HepG2 (cell line): ENCODE measurements around the gene CAPS. TPM values are rescaled to one million over a fixed set of nuclear protein-coding genes. Genes with fewer than 3 reads are reported as not detected.

ENCODE experiments used
- ARID2 ChIP-seq: sonication (generic); formaldehyde crosslinking; IDR thresholded peaks from 2 replicates; pipeline ENCODE4 v1.8.1; 2022; ENCODE audit warnings: mild to moderate bottlenecking, missing genetic modification reagents, borderline replicate concordance
- DRAP1 ChIP-seq: IDR thresholded peaks from 2 replicates; pipeline ENCODE4 v1.6.1; 2016; ENCODE audit warnings: missing genetic modification reagents, missing compliant biosample characterization
- HMGXB3 ChIP-seq: sonication (generic); formaldehyde crosslinking; IDR thresholded peaks from 2 replicates; pipeline ENCODE4 v1.4.0; 2020; ENCODE audit warnings: missing genetic modification reagents, borderline replicate concordance
- IRF2 ChIP-seq: IDR thresholded peaks from 2 replicates; pipeline ENCODE4 v1.6.1; 2018; ENCODE audit warnings: missing genetic modification reagents, missing compliant biosample characterization
- KLF12 ChIP-seq: sonication (generic); formaldehyde crosslinking; IDR thresholded peaks from 2 replicates; pipeline ENCODE4 v1.4.0; 2020; ENCODE audit warnings: missing genetic modification reagents, borderline replicate concordance
- MED1 ChIP-seq: sonication (generic); formaldehyde crosslinking; IDR thresholded peaks from 2 replicates; pipeline ENCODE4 v1.4.0; 2020; ENCODE audit warnings: missing genetic modification reagents
- NFKBIZ ChIP-seq: IDR thresholded peaks from 2 replicates; pipeline ENCODE4 v1.6.1; 2018; ENCODE audit warnings: missing genetic modification reagents, missing compliant biosample characterization
- NR2F1 ChIP-seq, 2 experiments: fragments of 450-650 bp in 1 of 2; formaldehyde crosslinking in 1 of 2; IDR thresholded peaks; 2 replicates each; pipeline versions ENCODE4 v1.5.0 to v1.6.1; 2016 to 2020; ENCODE audit warnings: mild to moderate bottlenecking in 1 of 2, missing compliant biosample characterization in 1 of 2, missing genetic modification reagents in 1 of 2, moderate library complexity in 1 of 2
- SMC3 ChIP-seq: IDR thresholded peaks from 2 replicates; pipeline ENCODE4 v1.6.1; 2011; ENCODE audit warnings: low read length, improper control_type of control experiment
- YEATS4 ChIP-seq: sonication (generic); formaldehyde crosslinking; IDR thresholded peaks from 2 replicates; pipeline ENCODE4 v1.4.0; 2020; ENCODE audit warnings: missing genetic modification reagents, borderline replicate concordance
- ZBTB40 ChIP-seq, 2 experiments: fragments of 450-650 bp in 1 of 2; sonication (generic) in 1 of 2; formaldehyde crosslinking in 1 of 2; IDR thresholded peaks; 2 replicates each; pipeline versions ENCODE4 v1.6.1 to v1.8.0; 2016 to 2022; ENCODE audit warnings: antibody characterized with exemption in 1 of 2, mild to moderate bottlenecking in 1 of 2, missing genetic modification reagents in 1 of 2
- ZFAT ChIP-seq: sonication (generic); formaldehyde crosslinking; conservative IDR thresholded peaks from 2 replicates; pipeline ENCODE4 v1.8.1; 2023; ENCODE audit warnings: missing genetic modification reagents, inconsistent platforms
- ZNF230 ChIP-seq: sonication (generic); formaldehyde crosslinking; IDR thresholded peaks from 2 replicates; pipeline ENCODE4 v1.4.0; 2020; ENCODE audit warnings: mild to moderate bottlenecking, missing genetic modification reagents
- ZNF607 ChIP-seq: sonication (generic); formaldehyde crosslinking; IDR thresholded peaks from 2 replicates; pipeline ENCODE4 v1.5.1; 2020; ENCODE audit warnings: missing genetic modification reagents, mild to moderate bottlenecking, borderline replicate concordance
- ZNF749 ChIP-seq: sonication (generic); formaldehyde crosslinking; IDR thresholded peaks from 2 replicates; pipeline ENCODE4 v1.8.0; 2022; ENCODE audit warnings: mild to moderate bottlenecking, missing genetic modification reagents, moderate library complexity, borderline replicate concordance
- polyA plus RNA-seq, 8 experiments: library from polyadenylated mRNA; depleted of rRNA in 3 of 8; stranded (reverse) in 7 of 8; unstranded in 1 of 8; fragments of >200 nt; fragmentation: Illumina TruSeq in 4 of 8; extraction: Trizol in 4 of 8; gene quantifications; 2 replicates each; pipeline versions ENCODE4 v1.2.1 to v1.2.3, GENCODE V29; 2011 to 2016; ENCODE audit warnings: low read depth in 4 of 8, missing spikeins in 1 of 8, mixed read lengths in 1 of 8; ENCODE audit not compliant: insufficient read depth in 1 of 8
- total RNA-seq, 5 experiments: library from RNA; depleted of rRNA; stranded (reverse); fragments of >200 nt; fragmentation: Illumina TruSeq; extraction: Trizol; gene quantifications; 2 replicates each; pipeline ENCODE4 v1.2.3, GENCODE V29; 2016; ENCODE audit warnings: low read depth in 1 of 5

The CAPS gene
- total and polyA plus RNA-seq, 2 of the 13 experiments (the other 11 are each of a cell fraction or from before 2014, with no cell fraction given) = 3.1 TPM

- TF ChIP-seq ZBTB40 (IDR thresholded peaks at IDR 0.05) (no peak), ZBTB40 (CRISPR knock-in tag; IDR thresholded peaks at IDR 0.05) (peak; percentile 71), ARID2 (CRISPR knock-in tag) (peak; percentile 72; the same call in 1 of the 2 replicates), SMC3 (0 out of 2 replicates have a peak, but pooled peaks have one; percentile 6), YEATS4 (CRISPR knock-in tag) (no peak), NR2F1 (CRISPR knock-in tag; IDR thresholded peaks at IDR 0.05) (0 out of 4 replicates have a peak, but pooled peaks of 1 of the 2 experiments have one; percentile 14), IRF2 (peak; percentile 44; the same call in 1 of the 2 replicates), ZNF749 (CRISPR knock-in tag) (peak; percentile 10; the same call in 1 of the 2 replicates), ZNF230 (CRISPR knock-in tag) (no peak), HMGXB3 (CRISPR knock-in tag) (no peak), KLF12 (CRISPR knock-in tag) (0 out of 2 replicates have a peak, but pooled peaks have one; percentile 3), NFKBIZ (no peak), ZNF607 (CRISPR knock-in tag) (no peak), DRAP1 (CRISPR knock-in tag) (0 out of 2 replicates have a peak, but pooled peaks have one; percentile 5), MED1 (CRISPR knock-in tag) (peak; percentile 68), ZFAT (CRISPR knock-in tag) (no peak)
Measured at GRCh38 chr19:5908773-5909442, 5.1 kb upstream of the CAPS start (continued).
